ENCODE data around the gene STAT5B. TPM values are rescaled to one million over a fixed set of nuclear protein-coding genes. Genes with fewer than 3 reads are reported as not detected.

STAT5B gene
- total RNA-seq, 1 experiment from 2014 or later = 7.1 TPM

- POLR2A ChIA-PET = no interaction called here
- H2AFZ ChIP-seq (ENCODE audit: low read depth, low read length, poor library complexity, severe bottlenecking) = no peak overlapping the region
- H3K36me3 ChIP-seq (ENCODE audit: control insufficient read depth in 1 of 2, insufficient read depth in 2 of 2, low read length in 2 of 2) = no peaks in the 10 kb centered on the region
- CTCF ChIA-PET = interaction anchor here (1.3 kb wide), 1 partner anchor 15 kb away, joined by 7 read pairs; no protein-coding TSS in a partner anchor
- H4K20me1 ChIP-seq (ENCODE audit: insufficient read depth) = no peaks in the 10 kb centered on the region
- H3K79me2 ChIP-seq (ENCODE audit: insufficient read depth, low read length) = no peaks in the 10 kb centered on the region
- TF ChIP-seq EGR1 (IDR thresholded peaks at IDR 0.05; ENCODE audit: low read depth) = no peak
- no peak for TF ChIP-seq SIN3A (IDR thresholded peaks at IDR 0.05; ENCODE audit: low read depth)
- TF ChIP-seq POLR2A (IDR thresholded peaks at IDR 0.05; ENCODE audit: borderline replicate concordance, extremely low read depth, insufficient read depth, insufficient read length) = no peak
- no peak for TF ChIP-seq ELF1 (IDR thresholded peaks at IDR 0.05; ENCODE audit: borderline replicate concordance, low read depth)
- no peak for TF ChIP-seq SP1 (IDR thresholded peaks at IDR 0.05; ENCODE audit: low read depth)
- TF ChIP-seq, protein P1, sequence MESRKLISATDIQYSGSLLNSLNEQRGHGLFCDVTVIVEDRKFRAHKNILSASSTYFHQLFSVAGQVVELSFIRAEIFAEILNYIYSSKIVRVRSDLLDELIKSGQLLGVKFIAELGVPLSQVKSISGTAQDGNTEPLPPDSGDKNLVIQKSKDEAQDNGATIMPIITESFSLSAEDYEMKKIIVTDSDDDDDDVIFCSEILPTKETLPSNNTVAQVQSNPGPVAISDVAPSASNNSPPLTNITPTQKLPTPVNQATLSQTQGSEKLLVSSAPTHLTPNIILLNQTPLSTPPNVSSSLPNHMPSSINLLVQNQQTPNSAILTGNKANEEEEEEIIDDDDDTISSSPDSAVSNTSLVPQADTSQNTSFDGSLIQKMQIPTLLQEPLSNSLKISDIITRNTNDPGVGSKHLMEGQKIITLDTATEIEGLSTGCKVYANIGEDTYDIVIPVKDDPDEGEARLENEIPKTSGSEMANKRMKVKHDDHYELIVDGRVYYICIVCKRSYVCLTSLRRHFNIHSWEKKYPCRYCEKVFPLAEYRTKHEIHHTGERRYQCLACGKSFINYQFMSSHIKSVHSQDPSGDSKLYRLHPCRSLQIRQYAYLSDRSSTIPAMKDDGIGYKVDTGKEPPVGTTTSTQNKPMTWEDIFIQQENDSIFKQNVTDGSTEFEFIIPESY (IDR thresholded peaks at IDR 0.05; ENCODE audit: extremely low read depth, insufficient replicate concordance, low read length) = no peak
- no peak for TF ChIP-seq ZNF274 (IDR thresholded peaks at IDR 0.05; ENCODE audit: low read depth, low read length)
- TF ChIP-seq, protein P2, sequence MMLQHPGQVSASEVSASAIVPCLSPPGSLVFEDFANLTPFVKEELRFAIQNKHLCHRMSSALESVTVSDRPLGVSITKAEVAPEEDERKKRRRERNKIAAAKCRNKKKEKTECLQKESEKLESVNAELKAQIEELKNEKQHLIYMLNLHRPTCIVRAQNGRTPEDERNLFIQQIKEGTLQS (IDR thresholded peaks at IDR 0.05) = no peak
- no peak for TF ChIP-seq JUND (IDR thresholded peaks at IDR 0.05)
- TF ChIP-seq CTCF (IDR thresholded peaks at IDR 0.05 in 2 of 3, conservative IDR thresholded peaks at IDR 0.05 in 1 of 3; ENCODE audit: borderline replicate concordance in 1 of 3, insufficient read depth in 1 of 3, low read depth in 2 of 3, low read length in 2 of 3) = no peak
- TF ChIP-seq ZFX (IDR thresholded peaks at IDR 0.05) = no peak
- TF ChIP-seq SRF (IDR thresholded peaks at IDR 0.05; ENCODE audit: low read depth) = no peak
- TF ChIP-seq CEBPB (IDR thresholded peaks at IDR 0.05; ENCODE audit: low read depth) = no peak
- no peak for TF ChIP-seq CBX3 (IDR thresholded peaks at IDR 0.05; ENCODE audit: low read depth)
- no peak for TF ChIP-seq TCF7L2 (IDR thresholded peaks at IDR 0.05; ENCODE audit: borderline replicate concordance, extremely low read depth, insufficient read depth, insufficient read length)
- TF ChIP-seq REST (IDR thresholded peaks at IDR 0.05; ENCODE audit: low read depth) = no peak
- TF ChIP-seq EZH2phosphoT487 (IDR thresholded peaks at IDR 0.05; ENCODE audit: borderline replicate concordance) = no peak
- no peak for TF ChIP-seq POLR2AphosphoS5 (IDR thresholded peaks at IDR 0.05; ENCODE audit: low read depth, low read length)
- TF ChIP-seq YY1 (IDR thresholded peaks at IDR 0.05; ENCODE audit: extremely low read depth, insufficient replicate concordance, low read depth, low read length) = no peak
- no peak for TF ChIP-seq FOSL1 (IDR thresholded peaks at IDR 0.05; ENCODE audit: low read depth)
- no peak overlapping the region for H3K27ac ChIP-seq (ENCODE audit: low read depth, low read length)
- no TSS peak for BruUV-seq (replicated peaks)
- intact Hi-C loops (cut with micrococcal nuclease) = no loop called here
- H3K9me2 ChIP-seq (ENCODE audit: insufficient read depth) = no peaks in the 10 kb centered on the region
- no peaks in the 10 kb centered on the region for H3K9me3 ChIP-seq (ENCODE audit: control insufficient read depth in 1 of 2, insufficient read depth in 1 of 2, low read depth in 1 of 2, low read length in 2 of 2)
- H3K4me2 ChIP-seq (ENCODE audit: low read length) = no peak overlapping the region
- H3K27me3 ChIP-seq (ENCODE audit: insufficient read depth, low read length) = no peaks in the 10 kb centered on the region
- ATAC-seq = no peak
- H3K4me3 ChIP-seq (replicated peaks in 1 of 2; ENCODE audit: low read depth in 1 of 2, low read length in 2 of 2) = no peak overlapping the region
- no peak overlapping the region for H3K9ac ChIP-seq (ENCODE audit: low read length)
- RAD21 ChIA-PET (ENCODE audit: low non-redundant PET in 1 of 2, low total read pairs in 2 of 2, uncharacterized antibody in 2 of 2, unreplicated experiment in 2 of 2) = no interaction called here
- DNase-seq (ENCODE audit: low read depth, low spot score) = no peak
- H3K4me1 ChIP-seq (ENCODE audit: control insufficient read depth in 1 of 2, insufficient read depth in 2 of 2, low read length in 2 of 2) = no peaks in the 10 kb centered on the region
Observed at GRCh38 chr17:42236760-42237159, 39.4 kb downstream of the STAT5B start.

Measured in HCT116 (cell line).